ENCODE data around the gene ZP3. TPM values are rescaled to one million over a fixed set of nuclear protein-coding genes. Genes with fewer than 3 reads are reported as not detected.
A peak's percentile ranks its signal among the peaks of the same experiment; 100 is the strongest.
"Not testable (repeated sequence)": the region's sequence is repeated elsewhere in the genome, so short reads cannot be mapped to it uniquely, and the experiment has no call there.

The ZP3 gene
- total and polyA plus RNA-seq, 11 donors = 0.24 to 8.1 (median 0.64) TPM; not detected in 3

GRCh38 chr7:76430836-76431235, 6.1 kb downstream of the ZP3 start:
- intact Hi-C loops (cut with DNase I) = no loop called here
- WGBS, 4 donors = 89 to 98% (median 96%) methylated on average over 3 of the region's 3 CpGs
- TF ChIP-seq CTCF (IDR thresholded peaks at IDR 0.05) (no peak), POLR2A (IDR thresholded peaks at IDR 0.05) (no peak)

GRCh38 chr7:76437873-76438272, 13.1 kb downstream of the ZP3 start:
- H3K27me3 ChIP-seq; intact Hi-C loops (cut with DNase I); H3K27ac ChIP-seq; H3K36me3 ChIP-seq; H3K9me3 ChIP-seq; H3K4me3 ChIP-seq; H3K4me1 ChIP-seq: not testable (repeated sequence)
- ATAC-seq = peak; percentile 51 to 85 (median 78)
- WGBS, 4 donors = 0 to 15% (median 5%) methylated on average over 1 to 2 of the region's 2 CpGs
- peak; percentile 33 to 67 (median 56) for TF ChIP-seq CTCF (IDR thresholded peaks at IDR 0.05)
- peak; percentile 59 to 81 (median 67) for DNase-seq

More at GRCh38 chr7:76430836-76431235, 6.1 kb downstream of the ZP3 start:
- ATAC-seq = peak in 1 of 4 donors; percentile 10
- H3K27ac ChIP-seq = no peak overlapping the region
- H3K4me1 ChIP-seq = peaks cover 0 to 8% (median 0%) of the 10 kb centered on the region in 12 donors
- H3K9me3 ChIP-seq = no peaks in the 10 kb centered on the region
- peaks cover 0 to 4% (median 0%) of the 10 kb centered on the region in 9 donors for H3K36me3 ChIP-seq
- DNase-seq = peak in 2 of 5 donors; percentile 2 to 13
- H3K27me3 ChIP-seq = no peaks in the 10 kb centered on the region
- no peak overlapping the region for H3K4me3 ChIP-seq

DNA sequence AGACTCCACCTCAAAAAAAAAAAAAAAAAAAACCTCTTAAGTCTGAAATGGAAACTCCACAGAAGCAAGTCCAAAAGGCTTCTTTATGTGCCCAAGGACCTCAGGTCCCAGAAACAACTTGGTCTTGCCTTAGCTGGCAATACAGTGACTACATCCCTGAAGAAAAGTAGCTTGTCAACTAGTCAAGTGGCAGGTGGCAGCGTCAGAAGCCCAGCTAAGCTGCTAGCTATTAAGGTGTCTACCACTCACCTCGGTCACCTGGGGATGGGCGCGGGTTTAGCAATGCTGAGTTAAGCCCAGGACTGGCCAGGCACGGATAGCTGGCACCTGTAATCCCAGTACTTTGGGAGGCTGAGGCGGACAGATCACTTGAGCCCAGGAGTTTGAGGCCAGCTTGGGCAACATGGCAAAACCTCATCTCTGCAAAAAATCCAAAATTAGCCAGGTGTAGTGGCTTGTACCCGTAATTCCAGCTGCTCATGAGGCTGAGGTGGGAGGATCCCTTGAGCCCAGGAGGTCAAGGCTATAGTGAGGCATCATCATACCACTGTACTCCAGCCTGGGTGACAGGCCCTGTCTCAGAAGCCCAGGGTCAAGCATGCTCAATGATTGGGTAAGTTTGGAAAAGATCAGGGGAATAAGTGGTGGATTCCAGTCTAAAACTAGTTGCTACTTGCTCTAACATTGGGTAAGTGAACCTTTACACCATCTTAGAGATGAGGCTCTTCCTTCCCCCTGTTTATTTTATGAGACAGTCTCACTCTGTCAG, 14.6 kb downstream of the ZP3 start:
- intact Hi-C loops (cut with DNase I); H3K27ac ChIP-seq; DNase-seq; H3K9me3 ChIP-seq; H3K27me3 ChIP-seq; H3K4me1 ChIP-seq; H3K4me3 ChIP-seq; H3K36me3 ChIP-seq: not testable (repeated sequence)
- WGBS, 4 donors = 67 to 100% (median 96%) methylated on average over 1 to 4 of the region's 7 CpGs
- peak in 1 of 4 donors; percentile 42 for ATAC-seq

DNA sequence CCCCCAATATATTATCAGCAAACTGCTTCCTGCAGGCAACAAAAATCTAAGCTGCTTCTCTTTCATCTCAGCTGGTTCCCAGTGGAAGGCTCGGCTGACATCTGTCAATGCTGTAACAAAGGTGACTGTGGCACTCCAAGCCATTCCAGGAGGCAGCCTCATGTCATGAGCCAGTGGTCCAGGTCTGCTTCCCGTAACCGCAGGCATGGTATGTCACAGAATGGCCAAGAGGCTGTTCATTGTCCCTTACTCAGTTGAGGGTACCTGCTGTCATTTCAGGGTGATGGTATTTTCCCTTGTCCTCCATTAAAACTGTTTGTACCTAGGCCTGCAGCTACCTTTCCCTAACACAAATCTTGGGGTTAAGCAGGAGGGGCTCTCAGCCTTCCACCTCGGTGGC, 15.7 kb downstream of the ZP3 start:
- WGBS, 4 donors = 78 to 100% (median 90%) methylated on average over 3 to 4 of the region's 4 CpGs
- H3K27ac ChIP-seq; H3K9me3 ChIP-seq; H3K36me3 ChIP-seq; H3K27me3 ChIP-seq; DNase-seq; ATAC-seq; H3K4me3 ChIP-seq; H3K4me1 ChIP-seq; intact Hi-C loops (cut with DNase I): not testable (repeated sequence)

- H3K36me3 ChIP-seq; intact Hi-C loops (cut with DNase I); H3K9me3 ChIP-seq; DNase-seq; H3K4me3 ChIP-seq; H3K27ac ChIP-seq; H3K27me3 ChIP-seq: not testable (repeated sequence)
- WGBS, 4 donors = 60 to 83% (median 68%) methylated on average over 1 to 2 of the region's 10 CpGs
- ATAC-seq = peak in 3 of 4 donors; percentile 40 to 50 (median 48)
- peaks cover 0 to 10% (median 3%) of the 10 kb centered on the region in 12 donors for H3K4me1 ChIP-seq
Observed at GRCh38 chr7:76441792-76442191, 17.0 kb downstream of the ZP3 start.

- intact Hi-C loops (cut with DNase I); H3K27me3 ChIP-seq; H3K9me3 ChIP-seq; H3K27ac ChIP-seq; H3K36me3 ChIP-seq; DNase-seq; ATAC-seq; H3K4me3 ChIP-seq: not testable (repeated sequence)
- 96 to 100% (median 98%) methylated on average over 2 to 5 of the region's 5 CpGs for WGBS, 4 donors
- H3K4me1 ChIP-seq = peaks cover 0 to 10% (median 3%) of the 10 kb centered on the region in 12 donors
Observed at GRCh38 chr7:76442664-76443446, 18.1 kb downstream of the ZP3 start.

DNA sequence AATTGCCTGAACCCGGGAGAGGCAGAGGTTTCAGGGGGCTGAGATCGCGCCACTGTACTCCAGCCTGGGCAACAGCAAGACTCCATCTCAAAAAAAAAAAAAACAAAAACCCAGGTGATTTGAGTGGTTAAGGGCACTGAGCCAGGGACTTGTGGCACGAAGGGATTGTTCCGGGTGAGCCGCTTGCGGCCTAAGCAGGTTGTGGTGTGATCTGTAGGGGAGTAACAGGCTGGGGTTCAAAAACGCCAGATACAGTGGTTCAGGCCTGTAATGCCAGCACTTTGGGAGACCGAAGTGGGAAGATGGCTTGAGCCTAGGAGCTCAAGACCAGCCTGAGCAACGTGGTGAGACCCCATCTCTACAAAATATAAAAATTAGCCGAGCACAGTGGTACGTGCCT, 19.1 kb downstream of the ZP3 start:
- WGBS, 4 donors = 88 to 91% (median 89%) methylated on average over 3 to 11 of the region's 12 CpGs
- H3K27me3 ChIP-seq; intact Hi-C loops (cut with DNase I); H3K27ac ChIP-seq; ATAC-seq; DNase-seq; H3K9me3 ChIP-seq; H3K36me3 ChIP-seq; H3K4me3 ChIP-seq: not testable (repeated sequence)
- H3K4me1 ChIP-seq = peaks cover 0 to 10% (median 3%) of the 10 kb centered on the region in 12 donors

DNA sequence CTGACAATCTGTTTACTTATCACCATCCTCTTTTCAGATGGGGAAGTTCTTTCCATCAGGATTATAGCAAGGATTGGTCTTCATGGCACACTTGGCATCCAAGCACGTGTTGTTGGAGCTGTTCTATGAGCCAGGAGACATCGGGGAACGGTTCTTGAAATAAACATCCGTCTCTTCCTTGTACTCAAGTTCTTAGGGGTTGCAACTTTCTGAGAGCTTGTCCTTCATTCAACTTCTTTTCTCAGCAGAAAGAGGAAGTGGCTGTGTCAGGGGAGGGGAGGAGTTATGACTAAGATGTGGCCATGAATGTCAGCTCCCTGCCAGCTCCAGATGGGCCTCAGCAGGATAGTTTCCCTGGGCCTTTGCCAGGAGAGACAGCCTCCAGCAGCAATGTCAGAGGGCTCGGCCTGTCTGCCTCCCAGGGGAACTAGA, 20.8 kb downstream of the ZP3 start:
- H3K4me3 ChIP-seq; H3K36me3 ChIP-seq; H3K27me3 ChIP-seq; H3K9me3 ChIP-seq; intact Hi-C loops (cut with DNase I): not testable (repeated sequence)
- peaks cover 0 to 10% (median 3%) of the 10 kb centered on the region in 12 donors for H3K4me1 ChIP-seq
- DNase-seq (peak in 1 of 5 donors; percentile 77), ATAC-seq (peak; percentile 91 to 95 (median 95))
- 3 to 18% (median 10%) methylated on average over 4 of the region's 5 CpGs for WGBS, 4 donors
- H3K27ac ChIP-seq = peak overlapping the region in 9 of 12 donors; percentile 40 to 79 (median 56)
